ENCODE measurements around the gene TMTC4.

The TMTC4 gene

GRCh38 chr13:100636441-100636840 lies 38.2 kb downstream of the TMTC4 start:
- H3K27me3 ChIP-seq = no peaks in the 10 kb centered on the region

DNA sequence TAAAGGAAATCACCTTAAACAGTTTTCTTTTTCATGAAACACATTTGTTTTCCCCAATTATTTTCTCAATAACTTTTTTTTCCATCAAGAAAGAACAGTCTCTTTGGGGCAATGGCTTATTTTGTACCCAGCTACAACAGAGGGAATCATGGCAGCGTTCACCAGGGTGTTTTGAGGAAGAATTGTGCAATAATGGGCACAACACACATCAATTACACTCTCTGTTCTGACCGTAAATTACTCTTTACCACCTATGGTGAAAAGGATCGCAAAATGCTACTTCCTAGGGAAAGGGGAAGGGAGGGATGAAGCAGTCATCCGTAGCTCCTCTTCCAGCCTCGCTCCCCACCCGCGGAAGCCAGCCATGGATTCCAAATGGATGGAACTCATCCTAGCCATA lies 38.6 kb downstream of the TMTC4 start:
- H3K27me3 ChIP-seq = no peaks in the 10 kb centered on the region
- no peaks in the 10 kb centered on the region for H3K9me3 ChIP-seq
- H3K4me3 ChIP-seq (ENCODE audit: low read depth in 1 of 2, low read length in 1 of 2) = no peak overlapping the region
- H3K27ac ChIP-seq = no peak overlapping the region
- H3K4me1 ChIP-seq (ENCODE audit: control insufficient read depth in 1 of 2, insufficient read depth in 1 of 2, low read depth in 1 of 2, low read length in 1 of 2) = no peaks in the 10 kb centered on the region
- TF ChIP-seq, protein P1, sequence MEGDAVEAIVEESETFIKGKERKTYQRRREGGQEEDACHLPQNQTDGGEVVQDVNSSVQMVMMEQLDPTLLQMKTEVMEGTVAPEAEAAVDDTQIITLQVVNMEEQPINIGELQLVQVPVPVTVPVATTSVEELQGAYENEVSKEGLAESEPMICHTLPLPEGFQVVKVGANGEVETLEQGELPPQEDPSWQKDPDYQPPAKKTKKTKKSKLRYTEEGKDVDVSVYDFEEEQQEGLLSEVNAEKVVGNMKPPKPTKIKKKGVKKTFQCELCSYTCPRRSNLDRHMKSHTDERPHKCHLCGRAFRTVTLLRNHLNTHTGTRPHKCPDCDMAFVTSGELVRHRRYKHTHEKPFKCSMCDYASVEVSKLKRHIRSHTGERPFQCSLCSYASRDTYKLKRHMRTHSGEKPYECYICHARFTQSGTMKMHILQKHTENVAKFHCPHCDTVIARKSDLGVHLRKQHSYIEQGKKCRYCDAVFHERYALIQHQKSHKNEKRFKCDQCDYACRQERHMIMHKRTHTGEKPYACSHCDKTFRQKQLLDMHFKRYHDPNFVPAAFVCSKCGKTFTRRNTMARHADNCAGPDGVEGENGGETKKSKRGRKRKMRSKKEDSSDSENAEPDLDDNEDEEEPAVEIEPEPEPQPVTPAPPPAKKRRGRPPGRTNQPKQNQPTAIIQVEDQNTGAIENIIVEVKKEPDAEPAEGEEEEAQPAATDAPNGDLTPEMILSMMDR (IDR thresholded peaks at IDR 0.05) = no peak
- H3K36me3 ChIP-seq = peaks cover 12% of the 10 kb centered on the region

More at GRCh38 chr13:100636441-100636840, 38.2 kb downstream of the TMTC4 start:
- H3K9me3 ChIP-seq = no peaks in the 10 kb centered on the region
- H3K4me1 ChIP-seq (ENCODE audit: control insufficient read depth in 1 of 2, insufficient read depth in 1 of 2, low read depth in 1 of 2, low read length in 1 of 2) = no peaks in the 10 kb centered on the region
- TF ChIP-seq, protein P1 (IDR thresholded peaks at IDR 0.05) = no peak
- no peak overlapping the region for H3K4me3 ChIP-seq (ENCODE audit: low read depth in 1 of 2, low read length in 1 of 2)
- peaks cover 12% of the 10 kb centered on the region for H3K36me3 ChIP-seq
- no peak overlapping the region for H3K27ac ChIP-seq

DNA sequence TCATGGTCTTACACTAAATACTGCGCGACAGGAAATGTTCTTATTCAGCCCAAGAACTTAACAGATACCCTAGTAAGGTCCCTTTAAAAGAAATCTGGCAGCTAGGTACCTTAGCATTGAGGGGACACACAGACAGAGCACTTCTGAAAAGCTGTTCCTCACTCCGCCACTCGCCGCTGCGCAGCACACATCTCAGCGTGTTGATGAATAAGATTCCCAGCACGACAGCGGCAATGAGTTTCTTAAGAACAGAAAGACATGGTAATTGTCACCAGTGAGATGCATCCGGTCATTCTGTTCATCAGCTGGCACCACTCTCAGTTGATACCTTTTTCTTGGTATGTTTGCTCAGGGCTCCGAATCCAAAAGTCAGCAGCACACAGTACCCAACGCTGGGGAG lies 39.9 kb downstream of the TMTC4 start:
- H3K4me1 ChIP-seq (ENCODE audit: control insufficient read depth in 1 of 2, insufficient read depth in 1 of 2, low read depth in 1 of 2, low read length in 1 of 2) = no peaks in the 10 kb centered on the region
- H3K27ac ChIP-seq = no peak overlapping the region
- H3K27me3 ChIP-seq = no peaks in the 10 kb centered on the region
- TF ChIP-seq, protein P1 (IDR thresholded peaks at IDR 0.05) = no peak
- peaks cover 12% of the 10 kb centered on the region for H3K36me3 ChIP-seq
- no peaks in the 10 kb centered on the region for H3K9me3 ChIP-seq
- H3K4me3 ChIP-seq (ENCODE audit: low read depth in 1 of 2, low read length in 1 of 2) = no peak overlapping the region

DNA sequence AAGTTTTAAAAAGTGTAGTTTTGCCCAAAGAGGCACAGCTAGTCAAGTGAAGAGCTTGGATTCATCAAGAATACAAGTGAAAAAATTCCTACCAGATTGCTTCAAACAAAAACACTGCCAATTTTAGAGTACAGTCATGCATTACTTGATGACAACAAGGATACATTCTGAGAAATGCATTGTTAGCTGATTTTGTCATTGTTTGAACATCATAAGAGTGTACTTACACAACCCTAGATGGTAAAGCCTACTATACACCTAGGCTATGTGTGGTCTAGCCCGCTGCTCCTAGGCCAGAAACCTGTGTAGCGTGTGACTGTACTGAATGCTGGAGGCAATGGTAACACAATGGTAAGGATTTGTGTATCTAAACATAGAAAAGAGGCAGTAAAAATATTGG lies 41.1 kb downstream of the TMTC4 start:
- TF ChIP-seq, protein P1 (IDR thresholded peaks at IDR 0.05) = no peak
- Histone ChIP-seq H3K9me3 (no peaks in the 10 kb centered on the region), H3K36me3 (peaks cover 12% of the 10 kb centered on the region), H3K4me1 (ENCODE audit: control insufficient read depth in 1 of 2, insufficient read depth in 1 of 2, low read depth in 1 of 2, low read length in 1 of 2) (no peaks in the 10 kb centered on the region), H3K27ac (no peak overlapping the region), H3K4me3 (ENCODE audit: low read depth in 1 of 2, low read length in 1 of 2) (no peak overlapping the region), H3K27me3 (no peaks in the 10 kb centered on the region)

- Histone ChIP-seq H3K36me3 (peaks cover 5% of the 10 kb centered on the region), H3K27me3 (no peaks in the 10 kb centered on the region), H3K4me1 (ENCODE audit: control insufficient read depth in 1 of 2, insufficient read depth in 1 of 2, low read depth in 1 of 2, low read length in 1 of 2) (no peaks in the 10 kb centered on the region), H3K4me3 (ENCODE audit: low read depth in 1 of 2, low read length in 1 of 2) (no peak overlapping the region), H3K9me3 (no peaks in the 10 kb centered on the region), H3K27ac (no peak overlapping the region)
- TF ChIP-seq, protein P1 (IDR thresholded peaks at IDR 0.05) = no peak
Measured at GRCh38 chr13:100630555-100630954, 44.0 kb downstream of the TMTC4 start.

DNA sequence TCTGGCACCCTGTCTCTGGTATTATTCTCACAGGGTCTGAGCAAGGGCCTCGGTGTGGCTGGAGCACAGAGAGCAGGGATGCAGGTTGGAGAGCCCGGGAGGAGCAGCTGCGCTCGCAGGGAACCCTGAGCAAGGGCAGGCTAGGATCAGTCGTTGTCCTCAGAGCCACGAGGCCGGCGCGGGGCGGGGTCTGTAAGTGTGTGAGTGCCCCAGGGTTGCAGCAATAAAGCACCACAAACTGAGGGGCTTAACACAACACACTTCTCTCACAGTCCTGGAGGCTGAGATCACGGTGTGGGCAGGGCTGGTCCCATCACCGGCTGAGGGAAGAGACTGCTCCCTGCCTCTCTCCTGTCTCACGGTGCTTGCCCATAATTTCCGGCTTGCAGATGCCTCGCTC lies 47.5 kb downstream of the TMTC4 start:
- Histone ChIP-seq H3K27me3 (no peaks in the 10 kb centered on the region), H3K27ac (no peak overlapping the region), H3K36me3 (no peaks in the 10 kb centered on the region), H3K4me1 (ENCODE audit: control insufficient read depth in 1 of 2, insufficient read depth in 1 of 2, low read depth in 1 of 2, low read length in 1 of 2) (no peaks in the 10 kb centered on the region), H3K9me3 (no peaks in the 10 kb centered on the region), H3K4me3 (ENCODE audit: low read depth in 1 of 2, low read length in 1 of 2) (no peak overlapping the region)
- TF ChIP-seq, protein P1 (IDR thresholded peaks at IDR 0.05) = no peak
